SKM-1 (cell line): ENCODE measurements around the gene ZNF579.
"Not testable (repeated sequence)": the region's sequence is repeated elsewhere in the genome, so short reads cannot be mapped to it uniquely, and the experiment has no call there.

Source experiments
- DNase-seq: peaks from one replicate; lab custom pipeline; 2025; ENCODE audit not compliant: unreplicated experiment; lab: John Stamatoyannopoulos, UW

The ZNF579 gene

GRCh38 chr19:55573929-55574328 is 6.7 kb downstream of the ZNF579 start:
- not testable (repeated sequence) for DNase-seq

- DNase-seq, result not testable (repeated sequence)
Observed at GRCh38 chr19:55569477-55569876, 11.2 kb downstream of the ZNF579 start.

GRCh38 chr19:55567708-55568328 is 12.8 kb downstream of the ZNF579 start:
- DNase-seq, result no peak

GRCh38 chr19:55566823-55567222 is 13.8 kb downstream of the ZNF579 start:
- DNase-seq, result no peak

GRCh38 chr19:55563261-55563690 is 17.4 kb downstream of the ZNF579 start:
- no peak for DNase-seq

- DNase-seq, result no peak
Observed at GRCh38 chr19:55559684-55560083, 21.0 kb downstream of the ZNF579 start.

GRCh38 chr19:55554741-55555152 is 25.9 kb downstream of the ZNF579 start:
- DNase-seq, result no peak

- DNase-seq, result no peak
Observed at GRCh38 chr19:55554302-55554701, 26.3 kb downstream of the ZNF579 start.

- DNase-seq, result no peak
Observed at GRCh38 chr19:55553217-55554182, 27.1 kb downstream of the ZNF579 start.

- no peak for DNase-seq
Observed at GRCh38 chr19:55552620-55553019, 28.0 kb downstream of the ZNF579 start.

GRCh38 chr19:55552206-55552605 is 28.4 kb downstream of the ZNF579 start:
- DNase-seq, result no peak

- no peak for DNase-seq
Observed at GRCh38 chr19:55550321-55550650, 30.4 kb downstream of the ZNF579 start.

GRCh38 chr19:55549500-55550320 is 30.9 kb downstream of the ZNF579 start:
- DNase-seq, result no peak

GRCh38 chr19:55546822-55547614 is 33.6 kb downstream of the ZNF579 start:
- DNase-seq, result no peak

- DNase-seq, result no peak
Observed at GRCh38 chr19:55546011-55546410, 34.6 kb downstream of the ZNF579 start.

- no peak for DNase-seq
Observed at GRCh38 chr19:55545443-55545842, 35.2 kb downstream of the ZNF579 start, which contains the start of gene SBK3. TSS of gene SBK3 (minus strand) at chr19:55545543. CDS start at chr19:55545543, 0 bp downstream.

- no peak for DNase-seq
Observed at GRCh38 chr19:55544776-55545439, 35.7 kb downstream of the ZNF579 start.

GRCh38 chr19:55544014-55544413 is 36.6 kb downstream of the ZNF579 start:
- DNase-seq, result no peak

GRCh38 chr19:55543567-55543966 is 37.1 kb downstream of the ZNF579 start:
- no peak for DNase-seq

- no peak for DNase-seq
Observed at GRCh38 chr19:55542292-55542855, 38.3 kb downstream of the ZNF579 start.
